Activated T-cell treated with anti-CD3 and anti-CD28 coated beads, Interleukin-2, amount 50 U/mL, for 4 hours (primary cell): ENCODE data around the gene TRPT1. TPM values are rescaled to one million over a fixed set of nuclear protein-coding genes. Genes with fewer than 3 reads are reported as not detected.

ENCODE experiments used
- ATAC-seq, 2 donors: fragments of 200-7000 bp; cut with Tn5 transposase; one replicate each; pipeline ENCODE4 v1.10.0; 2021
- DNase-seq: peaks from one replicate; pipeline ENCODE4 v3.0.0-alpha.2; 2020
- H3K27me3 Mint-ChIP-seq: one replicate; pipeline ENCODE4 v1.8.0; 2021; ENCODE audit warnings: low read depth, mixed read lengths
- H3K36me3 Mint-ChIP-seq: one replicate; pipeline ENCODE4 v1.8.0; 2022; ENCODE audit warnings: mixed read lengths; ENCODE audit not compliant: insufficient read depth
- H3K4me1 Mint-ChIP-seq: one replicate; pipeline ENCODE4 v1.8.0; 2021; ENCODE audit warnings: low read depth, mixed read lengths
- H3K4me3 Mint-ChIP-seq: one replicate; pipeline ENCODE4 v1.8.0; 2021; ENCODE audit warnings: mild to moderate bottlenecking, moderate library complexity, mixed read lengths
- H3K9me3 Mint-ChIP-seq: one replicate; pipeline ENCODE4 v1.8.0; 2021; ENCODE audit warnings: mixed read lengths
- total RNA-seq, 3 donors: library from RNA; stranded (reverse); gene quantifications; one replicate each; pipeline ENCODE4 v1.2.1, GENCODE V29; 2021

Gene TRPT1, protein sequence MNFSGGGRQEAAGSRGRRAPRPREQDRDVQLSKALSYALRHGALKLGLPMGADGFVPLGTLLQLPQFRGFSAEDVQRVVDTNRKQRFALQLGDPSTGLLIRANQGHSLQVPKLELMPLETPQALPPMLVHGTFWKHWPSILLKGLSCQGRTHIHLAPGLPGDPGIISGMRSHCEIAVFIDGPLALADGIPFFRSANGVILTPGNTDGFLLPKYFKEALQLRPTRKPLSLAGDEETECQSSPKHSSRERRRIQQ
- total RNA-seq = 10 to 100 TPM; 24.3 to 31.0 (median 28.6) TPM

DNA sequence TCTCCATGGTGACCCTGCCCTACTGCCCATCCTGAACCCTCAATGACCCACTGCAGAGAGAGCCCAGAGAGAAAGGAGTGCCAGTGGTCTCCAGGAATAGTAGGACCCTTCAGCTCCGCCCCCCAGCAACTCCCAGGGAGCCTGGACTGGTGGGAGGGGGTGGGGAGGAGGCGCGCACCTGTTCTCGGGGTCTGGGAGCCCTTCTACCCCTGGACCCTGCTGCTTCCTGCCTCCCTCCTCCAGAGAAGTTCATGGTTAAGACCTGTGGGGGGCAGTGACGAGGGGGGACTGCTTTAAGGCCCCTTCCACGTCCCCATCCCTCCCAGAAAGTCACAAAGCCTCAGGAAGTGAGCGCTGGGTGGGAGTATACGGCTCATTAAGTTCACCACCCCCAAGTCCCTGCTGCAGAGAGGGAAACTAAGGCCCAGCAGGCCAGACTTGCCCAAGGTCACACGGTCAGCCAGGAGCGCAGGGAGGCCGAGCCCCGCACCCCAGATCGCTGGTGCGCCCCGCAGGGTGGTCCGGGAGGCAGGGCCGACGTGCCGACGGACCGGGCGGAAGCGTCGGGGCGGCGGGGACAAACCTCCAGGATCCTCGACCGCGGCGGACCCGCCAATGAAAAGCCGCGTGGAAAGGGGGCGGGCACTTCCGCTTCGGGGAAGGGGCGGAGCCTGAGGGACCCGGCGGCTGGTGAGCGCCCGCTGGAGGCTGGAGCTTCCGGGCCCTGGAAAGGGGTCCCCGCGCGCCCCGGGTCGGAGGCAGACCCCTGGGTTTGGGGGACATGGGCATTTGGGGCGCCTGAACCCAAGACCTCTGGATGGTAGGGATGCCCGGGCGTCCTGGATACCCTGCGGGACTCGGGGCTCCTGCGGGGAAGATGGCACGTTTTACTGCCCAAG, at the start of gene TRPT1, which contains the start of gene NUDT22:
Gene TRPT1, minus strand, starts transcription at position 579 of the 899 bp plus-strand sequence. Its CDS starts 326 bp downstream, at position 253.
Gene NUDT22, plus strand, starts transcription at position 667 of the 899 bp plus-strand sequence. CDS start 379 bp downstream, outside the sequence.
- Mint-ChIP-seq H3K9me3 (no peaks in the 10 kb centered on the region), H3K4me3 (peak within 1 kb of the TSS; percentile 86), H3K4me1 (peaks cover 38% of the 10 kb centered on the region), H3K36me3 (no peaks in the 10 kb centered on the region), H3K27me3 (no peaks in the 10 kb centered on the region)
- ATAC-seq (peak; percentile 78 to 80), DNase-seq (peak; percentile 90)

DNA sequence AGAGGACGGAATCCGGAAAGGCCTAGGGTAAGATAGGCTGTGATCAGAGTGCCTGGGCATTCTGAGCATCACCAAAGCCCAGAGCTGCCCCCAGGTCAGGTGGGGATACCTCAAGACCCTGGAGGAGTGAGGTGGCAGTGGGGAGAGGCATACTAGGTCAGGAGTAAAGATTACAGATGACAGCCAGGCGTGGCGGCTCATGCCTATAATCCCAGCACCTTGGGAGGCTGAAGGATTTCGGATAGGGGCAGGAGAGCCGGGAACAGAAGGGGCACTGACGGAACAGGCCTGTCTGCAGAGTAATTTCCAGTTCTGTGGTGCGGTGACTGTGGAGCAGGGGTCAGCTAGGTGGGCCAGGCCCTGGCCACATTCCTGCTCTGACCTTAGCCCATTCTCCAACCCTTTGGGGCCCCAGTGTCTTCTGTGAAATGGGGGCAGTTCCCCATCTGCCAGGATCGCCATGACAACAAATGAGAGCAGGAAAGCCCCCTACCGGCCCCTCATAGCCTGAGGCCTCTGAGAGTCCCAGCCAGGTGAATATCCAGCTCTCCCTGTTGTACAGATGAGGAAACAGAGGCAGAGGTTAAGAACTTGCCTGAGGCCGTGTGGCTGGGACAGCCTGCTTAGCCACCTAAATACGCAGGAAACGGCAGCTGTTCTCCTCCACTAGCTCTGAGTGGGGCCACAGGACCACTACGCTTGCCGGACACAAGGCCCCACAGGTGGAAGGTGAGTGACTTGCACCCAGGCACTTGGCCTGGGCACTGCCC, 49.2 kb upstream of the TRPT1 start:
- Mint-ChIP-seq H3K4me1 (peaks cover 3% of the 10 kb centered on the region), H3K9me3 (no peaks in the 10 kb centered on the region), H3K4me3 (no peak overlapping the region), H3K27me3 (no peaks in the 10 kb centered on the region), H3K36me3 (peaks cover 4% of the 10 kb centered on the region)
- DNase-seq (no peak), ATAC-seq (no peak)

DNA sequence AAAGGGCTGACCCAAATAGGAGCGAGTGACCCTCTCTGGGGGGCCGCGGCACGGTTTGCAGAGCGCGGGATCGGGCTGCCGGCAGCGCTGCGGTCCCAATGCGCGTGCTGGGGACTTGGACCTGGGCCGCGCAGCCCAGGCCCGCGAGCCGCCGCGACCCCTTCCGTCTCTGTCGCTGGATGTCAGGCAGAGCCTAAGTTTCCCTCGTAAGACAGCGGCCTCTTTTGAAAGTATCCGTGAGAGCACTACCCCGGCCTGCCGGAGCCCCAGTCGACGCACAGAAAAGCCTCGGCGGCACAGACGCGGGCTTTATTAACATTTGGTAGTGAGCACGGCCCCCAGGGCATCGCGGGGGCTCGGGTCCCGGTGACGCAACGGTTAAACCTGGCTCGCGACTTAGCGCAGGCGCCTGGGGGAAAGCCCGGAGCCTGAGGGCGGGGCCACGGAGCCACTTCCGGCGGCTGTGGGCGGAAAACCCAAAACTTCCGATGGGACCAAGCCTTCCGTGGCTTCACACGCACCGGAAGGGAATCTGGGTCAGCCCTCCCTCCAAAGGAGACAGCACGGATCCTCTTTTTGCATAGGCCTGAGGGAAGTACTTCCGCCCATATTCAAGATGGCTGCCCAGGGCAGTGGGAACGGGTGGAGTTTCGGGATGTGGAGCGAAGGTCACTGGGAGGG, 43.7 kb upstream of the TRPT1 start:
- no peaks in the 10 kb centered on the region for H3K9me3 Mint-ChIP-seq
- peak; percentile 97 for DNase-seq
- no peaks in the 10 kb centered on the region for H3K27me3 Mint-ChIP-seq
- H3K4me3 Mint-ChIP-seq = peak overlapping the region; percentile 93
- H3K36me3 Mint-ChIP-seq = no peaks in the 10 kb centered on the region
- peak; percentile 83 to 85 for ATAC-seq
- H3K4me1 Mint-ChIP-seq = peaks cover 14% of the 10 kb centered on the region

DNA sequence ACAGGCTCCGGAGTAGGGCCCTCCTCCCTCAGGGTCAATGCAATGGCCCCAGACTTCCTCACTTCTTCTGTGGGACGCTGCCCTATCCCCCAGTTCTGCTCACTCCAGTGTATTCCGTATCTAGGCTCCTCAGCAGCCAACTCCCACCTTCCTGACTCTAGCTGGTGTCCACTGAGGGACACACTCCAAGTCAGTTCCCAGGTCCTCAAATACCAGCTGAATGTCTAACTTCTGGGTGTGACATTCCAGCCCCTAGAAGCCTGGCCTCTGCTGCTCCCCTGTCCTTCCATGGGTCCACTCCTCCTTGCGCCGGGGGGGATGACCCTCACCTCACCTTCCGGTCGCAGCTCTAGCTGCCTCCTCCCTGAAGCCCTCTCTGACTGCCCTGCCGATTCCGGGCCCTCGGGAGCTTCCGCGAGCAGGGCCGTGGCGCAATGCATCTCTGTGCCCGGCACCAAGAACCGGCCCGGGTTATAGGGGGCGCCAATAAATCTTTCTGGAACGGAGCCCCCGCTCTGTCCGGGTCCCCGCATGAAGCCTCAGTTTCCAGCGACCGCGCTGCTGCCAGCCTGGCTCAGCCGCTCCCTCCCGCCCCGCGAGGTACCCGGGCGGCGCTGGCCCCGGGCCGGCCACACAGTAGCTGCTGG, 43.0 kb upstream of the TRPT1 start:
- no peaks in the 10 kb centered on the region for H3K9me3 Mint-ChIP-seq
- peaks cover 14% of the 10 kb centered on the region for H3K4me1 Mint-ChIP-seq
- DNase-seq (no peak), ATAC-seq (peak; percentile 5 to 7)
- peak overlapping the region; percentile 93 for H3K4me3 Mint-ChIP-seq
- no peaks in the 10 kb centered on the region for H3K27me3 Mint-ChIP-seq
- H3K36me3 Mint-ChIP-seq = no peaks in the 10 kb centered on the region

DNA sequence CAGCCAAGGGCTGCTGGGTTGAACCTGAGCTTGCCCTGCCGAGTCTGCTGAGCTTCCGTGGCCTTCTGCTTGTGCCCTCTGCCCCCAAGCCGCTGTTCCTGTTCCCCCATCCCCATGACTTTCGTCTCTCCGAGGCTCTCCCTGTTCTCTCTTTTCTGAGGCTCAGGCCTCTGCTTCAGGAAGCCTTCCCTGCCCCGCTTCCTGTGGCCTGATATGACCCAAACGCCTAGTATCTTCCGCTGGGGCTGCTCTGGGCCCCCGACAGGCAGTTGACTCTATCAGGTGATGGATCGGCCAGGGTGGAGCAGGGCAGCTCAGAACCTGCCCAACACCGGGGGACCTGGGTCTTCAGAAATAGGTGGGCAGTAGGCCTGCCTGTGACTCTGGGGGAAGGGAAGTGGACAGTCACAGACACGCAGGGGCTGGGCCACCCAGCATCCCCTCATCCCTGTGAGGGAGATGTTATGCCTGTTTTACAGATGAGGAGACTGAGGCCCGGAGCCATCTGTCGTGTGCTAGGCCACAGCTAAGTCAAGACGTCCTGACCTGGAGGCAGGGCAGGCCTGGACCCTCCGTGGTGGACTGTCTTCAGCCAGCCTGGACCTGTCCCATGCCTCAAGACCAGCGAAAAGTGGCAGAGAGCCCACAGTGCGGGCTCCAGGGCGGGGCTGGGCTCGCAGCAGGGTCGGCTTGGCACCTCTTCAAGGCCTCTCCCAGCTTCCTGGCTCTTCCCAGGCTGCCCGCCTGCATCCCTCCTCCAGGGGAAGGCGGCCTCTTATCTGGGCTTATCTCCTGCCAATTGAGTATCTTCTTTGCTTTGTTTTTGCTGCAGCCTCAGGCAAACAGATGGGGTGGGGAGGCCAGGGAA, 42.3 kb upstream of the TRPT1 start:
- ATAC-seq (no peak), DNase-seq (no peak)
- H3K4me3 Mint-ChIP-seq = peak overlapping the region; percentile 93
- H3K27me3 Mint-ChIP-seq = no peaks in the 10 kb centered on the region
- no peaks in the 10 kb centered on the region for H3K9me3 Mint-ChIP-seq
- peaks cover 14% of the 10 kb centered on the region for H3K4me1 Mint-ChIP-seq
- H3K36me3 Mint-ChIP-seq = no peaks in the 10 kb centered on the region

DNA sequence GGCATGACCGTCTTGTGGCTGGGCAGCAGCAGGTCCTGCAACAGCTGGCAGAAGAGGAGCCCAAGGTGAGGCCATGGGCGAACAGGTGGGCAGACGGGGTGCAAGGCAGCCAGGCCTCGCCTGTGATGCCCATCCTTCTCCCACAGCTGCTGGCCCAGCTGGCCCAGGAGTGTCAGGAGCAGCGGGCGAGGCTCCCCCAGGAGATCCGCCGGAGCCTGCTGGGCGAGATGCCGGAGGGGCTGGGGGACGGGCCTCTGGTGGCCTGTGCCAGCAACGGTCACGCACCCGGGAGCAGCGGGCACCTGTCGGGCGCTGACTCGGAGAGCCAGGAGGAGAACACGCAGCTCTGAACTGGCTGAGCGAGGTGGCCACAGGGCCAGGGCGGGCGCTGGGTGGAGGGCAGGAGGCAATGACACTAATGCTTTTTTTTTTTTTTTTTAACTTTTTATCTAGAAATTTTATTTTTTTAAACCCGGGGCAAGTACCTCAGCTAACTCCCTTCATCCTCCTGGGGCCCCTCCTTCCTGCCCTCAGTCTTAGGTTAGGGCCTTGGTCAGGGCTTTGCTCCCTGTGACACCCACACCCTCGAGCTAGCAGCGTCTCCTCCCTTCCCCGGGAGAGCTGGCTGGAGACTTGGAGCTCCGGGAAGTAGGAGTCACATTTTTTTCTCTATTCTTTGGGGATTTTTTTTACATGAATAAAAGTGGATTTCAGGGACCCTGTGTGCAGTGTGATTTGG, 41.4 kb upstream of the TRPT1 start:
- DNase-seq (no peak), ATAC-seq (no peak)
- H3K4me3 Mint-ChIP-seq = no peak overlapping the region
- peaks cover 14% of the 10 kb centered on the region for H3K4me1 Mint-ChIP-seq
- no peaks in the 10 kb centered on the region for H3K27me3 Mint-ChIP-seq
- H3K9me3 Mint-ChIP-seq = no peaks in the 10 kb centered on the region
- H3K36me3 Mint-ChIP-seq = peaks cover 2% of the 10 kb centered on the region

DNA sequence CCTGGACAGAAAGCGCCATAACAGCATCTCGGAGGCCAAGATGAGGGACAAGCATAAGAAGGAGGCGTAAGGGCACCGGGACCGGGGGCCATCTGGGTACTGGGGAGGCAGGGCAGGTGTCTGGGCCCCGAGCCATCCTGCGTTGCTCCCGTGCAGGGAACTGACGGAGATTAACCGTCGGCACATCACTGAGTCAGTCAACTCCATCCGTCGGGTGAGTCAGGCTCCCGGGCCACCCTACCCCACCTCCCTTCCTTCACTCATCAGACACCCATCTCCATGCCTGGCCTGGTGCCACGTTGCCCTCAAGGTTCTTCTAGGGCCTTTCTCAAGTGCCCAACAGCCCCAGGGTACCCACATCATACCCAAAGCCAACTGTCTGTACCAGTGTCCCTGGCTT, 40.4 kb upstream of the TRPT1 start:
- Mint-ChIP-seq H3K4me3 (no peak overlapping the region), H3K27me3 (no peaks in the 10 kb centered on the region), H3K36me3 (peaks cover 2% of the 10 kb centered on the region), H3K4me1 (peaks cover 12% of the 10 kb centered on the region), H3K9me3 (no peaks in the 10 kb centered on the region)
- ATAC-seq (no peak), DNase-seq (no peak)

DNA sequence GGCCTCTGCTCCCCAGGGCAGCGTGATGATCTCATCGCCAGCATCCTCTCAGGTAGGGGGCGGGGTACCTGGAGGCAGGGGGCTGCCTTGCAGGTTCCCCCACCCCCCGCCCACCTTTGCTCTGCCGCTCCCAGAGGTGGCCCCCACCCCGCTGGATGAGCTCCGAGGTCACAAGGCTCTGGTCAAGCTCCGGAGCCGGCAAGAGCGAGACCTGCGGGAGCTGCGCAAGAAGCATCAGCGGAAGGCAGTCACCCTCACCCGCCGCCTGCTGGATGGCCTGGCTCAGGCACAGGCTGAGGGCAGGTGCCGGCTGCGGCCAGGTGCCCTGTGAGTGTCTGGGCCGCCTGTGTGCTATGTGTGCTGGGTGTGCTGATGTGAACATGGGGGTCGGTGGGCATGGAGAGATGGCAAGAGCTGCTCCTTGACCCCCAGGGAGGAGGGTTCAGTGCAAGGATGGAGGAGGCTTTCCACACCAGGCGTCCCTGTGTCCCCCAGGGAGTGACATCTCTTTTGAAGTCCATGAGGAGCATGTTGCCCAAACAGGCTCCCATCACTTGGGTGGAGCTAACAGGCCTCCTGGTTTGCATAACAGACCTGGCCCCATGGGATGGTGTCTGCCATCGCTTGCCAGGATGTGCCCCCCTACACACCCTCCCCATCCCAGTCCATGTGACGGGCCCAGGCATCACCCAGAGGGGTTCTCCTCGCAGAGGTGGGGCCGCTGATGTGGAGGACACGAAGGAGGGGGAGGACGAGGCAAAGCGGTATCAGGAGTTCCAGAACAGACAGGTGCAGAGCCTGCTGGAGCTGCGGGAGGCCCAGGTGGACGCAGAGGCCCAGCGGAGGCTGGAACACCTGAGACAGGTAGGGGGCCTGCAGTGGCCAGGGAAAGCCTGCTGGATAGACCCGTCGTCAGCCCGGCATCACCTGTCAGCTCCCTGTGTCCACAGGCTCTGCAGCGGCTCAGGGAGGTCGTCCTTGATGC, 39.5 kb upstream of the TRPT1 start:
- H3K4me1 Mint-ChIP-seq = peaks cover 12% of the 10 kb centered on the region
- H3K9me3 Mint-ChIP-seq = no peaks in the 10 kb centered on the region
- H3K36me3 Mint-ChIP-seq = peaks cover 2% of the 10 kb centered on the region
- no peaks in the 10 kb centered on the region for H3K27me3 Mint-ChIP-seq
- no peak overlapping the region for H3K4me3 Mint-ChIP-seq
- ATAC-seq (no peak), DNase-seq (no peak)

DNA sequence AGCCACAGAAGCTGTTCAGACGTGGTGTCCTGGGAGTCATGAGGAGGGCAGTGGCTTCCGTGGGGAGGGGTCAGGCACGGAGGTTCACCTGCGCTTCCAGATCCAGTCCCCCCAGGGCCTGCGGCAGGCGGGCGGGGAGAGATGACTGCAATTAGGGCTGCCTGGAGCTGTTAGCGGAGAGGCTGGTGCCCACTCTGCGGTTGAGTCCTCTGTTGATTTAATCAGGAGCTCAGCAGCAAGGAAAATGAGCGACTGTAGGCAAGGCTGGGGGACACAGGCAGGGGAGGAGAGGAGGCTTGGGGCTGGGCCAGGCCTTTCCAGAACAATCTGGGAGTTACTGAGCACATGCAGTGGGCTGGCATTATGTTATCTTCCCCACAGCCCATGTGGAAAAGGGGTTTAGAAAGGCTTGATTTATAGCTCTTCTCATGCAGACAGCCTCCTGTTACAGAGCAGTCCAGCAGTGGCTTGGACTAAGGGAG, 38.4 kb upstream of the TRPT1 start:
- peaks cover 4% of the 10 kb centered on the region for H3K36me3 Mint-ChIP-seq
- H3K4me3 Mint-ChIP-seq = no peak overlapping the region
- H3K4me1 Mint-ChIP-seq = peaks cover 17% of the 10 kb centered on the region
- DNase-seq = no peak
- no peak for ATAC-seq
- no peaks in the 10 kb centered on the region for H3K9me3 Mint-ChIP-seq
- H3K27me3 Mint-ChIP-seq = no peaks in the 10 kb centered on the region

DNA sequence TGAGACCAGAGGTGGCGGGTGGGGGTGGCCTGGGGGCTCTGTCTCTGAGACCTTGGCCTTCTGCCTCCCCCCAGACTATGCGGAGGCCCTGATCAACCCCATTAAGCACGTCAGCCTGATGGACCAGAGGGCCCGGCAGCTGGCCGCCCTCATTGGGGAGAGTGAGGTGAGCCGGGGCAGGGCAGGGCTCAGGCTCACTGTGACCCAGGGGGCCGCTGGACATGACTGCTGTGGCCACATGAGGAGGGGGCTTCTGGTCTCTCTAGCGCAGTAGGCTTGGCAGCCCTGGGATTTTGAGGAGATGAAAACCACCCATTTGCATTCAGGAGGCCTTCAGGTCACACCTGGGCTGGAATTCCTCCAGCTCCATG, 37.9 kb upstream of the TRPT1 start:
- Mint-ChIP-seq H3K27me3 (no peaks in the 10 kb centered on the region), H3K4me3 (no peak overlapping the region), H3K36me3 (peaks cover 5% of the 10 kb centered on the region), H3K4me1 (peaks cover 16% of the 10 kb centered on the region), H3K9me3 (no peaks in the 10 kb centered on the region)
- no peak for ATAC-seq
- no peak for DNase-seq
